Spleen (tissue), 11 donors: ENCODE results near the gene GRM8. TPM values are rescaled to one million over a fixed set of nuclear protein-coding genes. Genes with fewer than 3 reads are reported as not detected.

Source experiments
- DNase-seq: peaks from one replicate; pipeline ENCODE4 v3.0.0-alpha.2; 2020
- H3K27ac ChIP-seq, 8 donors: fragments of 200-600 bp; sonication (generic) in 7 of 8; 1 replicate in 4 of 8; 2 replicates in 4 of 8; pipeline versions ENCODE4 v1.5.0 to v1.8.0; 2016 to 2021; ENCODE audit warnings: inconsistent platforms in 4 of 8, mild to moderate bottlenecking in 4 of 8, moderate library complexity in 1 of 8
- H3K27me3 ChIP-seq, 7 donors: fragments of 200-600 bp; sonication (generic) in 6 of 7; replicated peaks in 1 of 7; 1 replicate in 4 of 7; 2 replicates in 3 of 7; pipeline versions ENCODE4 v1.5.0 to v1.8.0; 2016 to 2021; ENCODE audit warnings: inconsistent platforms in 3 of 7, mild to moderate bottlenecking in 1 of 7
- H3K36me3 ChIP-seq, 6 donors: fragments of 200-600 bp; sonication (generic) in 5 of 6; 1 replicate in 4 of 6; 2 replicates in 2 of 6; pipeline versions ENCODE4 v1.5.0 to v1.8.0; 2016 to 2021; ENCODE audit warnings: inconsistent platforms in 2 of 6
- H3K4me1 ChIP-seq, 6 donors: fragments of 200-600 bp; sonication (generic) in 5 of 6; 1 replicate in 3 of 6; 2 replicates in 3 of 6; pipeline versions ENCODE4 v1.5.0 to v1.8.0; 2016 to 2021; ENCODE audit warnings: inconsistent platforms in 3 of 6
- H3K4me3 ChIP-seq, 8 donors: fragments of 200-600 bp; sonication (generic) in 7 of 8; 1 replicate in 4 of 8; 2 replicates in 4 of 8; pipeline versions ENCODE4 v1.5.0 to v1.8.0; 2016 to 2021; ENCODE audit warnings: inconsistent platforms in 4 of 8, mild to moderate bottlenecking in 4 of 8, moderate library complexity in 2 of 8
- H3K9me3 ChIP-seq, 8 donors: fragments of 200-600 bp; sonication (generic) in 7 of 8; 1 replicate in 4 of 8; 2 replicates in 4 of 8; pipeline versions ENCODE4 v1.5.0 to v1.8.0; 2016 to 2021; ENCODE audit warnings: inconsistent platforms in 4 of 8
- CTCF ChIP-seq, 11 experiments: fragments of 200-600 bp in 7 of 11; fragments of 450-650 bp in 4 of 11; sonication (generic) in 4 of 11; IDR thresholded peaks in 8 of 11; conservative IDR thresholded peaks in 3 of 11; 1 replicate in 7 of 11; 2 replicates in 4 of 11; pipeline versions ENCODE4 v1.4.0 to v1.8.0; 2016 to 2021; ENCODE audit warnings: antibody characterized with exemption in 11 of 11, inconsistent platforms in 4 of 11, mild to moderate bottlenecking in 1 of 11
- POLR2A ChIP-seq, 3 donors: fragments of 450-650 bp; IDR thresholded peaks; one replicate each; pipeline ENCODE4 v1.5.1; 2017; ENCODE audit warnings: antibody characterized with exemption in 3 of 3, mild to moderate bottlenecking in 1 of 3
- POLR2AphosphoS5 ChIP-seq, 3 donors: sonication (generic); formaldehyde crosslinking; IDR thresholded peaks; one replicate each; pipeline ENCODE4 v1.5.1; 2017; ENCODE audit warnings: antibody characterized with exemption in 3 of 3
- WGBS, 5 donors: extraction: QIAGEN DNeasy Blood & Tissue Kit in 3 of 5; methylation state at CpG; one replicate each; pipeline versions ENCODE4 v1.1.5 to v1.1.7; 2013 to 2018; 5-methylcytosine and 5-hydroxymethylcytosine counted together
- intact Hi-C: fragments of 100-400 bp; cut with DNase I; formaldehyde crosslinking; loops from one replicate; pipeline ENCODE4 v1.15.0; 2023; ENCODE audit warnings: low total_unique reads
- polyA plus RNA-seq, 3 donors: library from polyadenylated mRNA; stranded (reverse); fragments of 200-250 nt; gene quantifications; one replicate each; pipeline ENCODE4 v1.2.1, GENCODE V29; 2013
- total RNA-seq, 7 donors: library from RNA; depleted of rRNA in 3 of 7; stranded (reverse); fragments of >200 nt in 3 of 7; fragmentation: NEBNext Ultra II Directional in 4 of 7; extraction: Animal tissue kit (Norgen Biotek cat#: 25700) in 4 of 7; gene quantifications; one replicate each; pipeline versions ENCODE4 v1.1.0 to v1.2.1, GENCODE V29; 2016 to 2021
- donor health status: healthy with polysubstance abuse.
- donor health status: DM: no; HTN: no; CAD: no; lungs with moderate emphysema.
- donor health status: DM: no; HTN: no; CAD: no.
- donor health status: Bipolar disorder and iron deficiency.
- donor health status: healthy.
- donor health status: DM: no; HTN: no; CAD: no.
- donor health status: DM: yes; HTN: yes; CAD: no.

Gene GRM8
- total and polyA plus RNA-seq, 10 donors = 0.30 to 0.60 TPM; not detected in 8

GRCh38 chr7:127257086-127257485 is 4.3 kb upstream of the GRM8 start:
- intact Hi-C loops = no loop called here
- WGBS, 5 donors = 20 to 31% (median 21%) methylated on average over 2 of the region's 2 CpGs
- Histone ChIP-seq H3K27me3 (peaks cover 0 to 68% (median 25%) of the 10 kb centered on the region in 7 donors), H3K4me3 (no peak overlapping the region), H3K36me3 (no peaks in the 10 kb centered on the region), H3K9me3 (no peaks in the 10 kb centered on the region), H3K27ac (no peak overlapping the region), H3K4me1 (peaks cover 3 to 23% (median 16%) of the 10 kb centered on the region in 6 donors)
- DNase-seq = no peak
- TF ChIP-seq POLR2AphosphoS5 (IDR thresholded peaks at IDR 0.05) (no peak), CTCF (IDR thresholded peaks at IDR 0.05 in 8 of 11, conservative IDR thresholded peaks at IDR 0.05 in 3 of 11) (no peak), POLR2A (IDR thresholded peaks at IDR 0.05) (no peak)

GRCh38 chr7:127256041-127256725 is 3.4 kb upstream of the GRM8 start:
- peaks cover 0 to 70% (median 34%) of the 10 kb centered on the region in 7 donors for H3K27me3 ChIP-seq

GRCh38 chr7:127254163-127254684 is 1.5 kb upstream of the GRM8 start:
- Histone ChIP-seq H3K4me1 (peaks cover 17 to 42% (median 33%) of the 10 kb centered on the region in 6 donors), H3K4me3 (peak overlapping the region in 7 of 8 donors; percentile 69 to 86 (median 81)), H3K9me3 (no peaks in the 10 kb centered on the region), H3K27me3 (peaks cover 0 to 90% (median 47%) of the 10 kb centered on the region in 7 donors), H3K36me3 (no peaks in the 10 kb centered on the region), H3K27ac (no peak overlapping the region)
- DNase-seq = no peak
- TF ChIP-seq CTCF (IDR thresholded peaks at IDR 0.05 in 8 of 11, conservative IDR thresholded peaks at IDR 0.05 in 3 of 11) (peak in 4 of 11 experiments; percentile 2 to 50 (median 23)), POLR2A (IDR thresholded peaks at IDR 0.05) (no peak), POLR2AphosphoS5 (IDR thresholded peaks at IDR 0.05) (no peak)
- 11 to 20% (median 13%) methylated on average over 10 to 11 of the region's 11 CpGs for WGBS, 5 donors
- intact Hi-C loops = no loop called here

More at GRCh38 chr7:127256041-127256725, 3.4 kb upstream of the GRM8 start:
- peaks cover 11 to 32% (median 25%) of the 10 kb centered on the region in 6 donors for H3K4me1 ChIP-seq
- TF ChIP-seq POLR2A (IDR thresholded peaks at IDR 0.05) = no peak
- no peak for TF ChIP-seq POLR2AphosphoS5 (IDR thresholded peaks at IDR 0.05)
- no peak for TF ChIP-seq CTCF (IDR thresholded peaks at IDR 0.05 in 8 of 11, conservative IDR thresholded peaks at IDR 0.05 in 3 of 11)
- no peaks in the 10 kb centered on the region for H3K9me3 ChIP-seq
- no peak overlapping the region for H3K27ac ChIP-seq
- no peak overlapping the region for H3K4me3 ChIP-seq
- 66 to 79% (median 75%) methylated on average over 2 of the region's 2 CpGs for WGBS, 5 donors
- intact Hi-C loops = no loop called here
- no peak for DNase-seq
- no peaks in the 10 kb centered on the region for H3K36me3 ChIP-seq
